Activated B cell treated with CpG ODN at 0.5 μM for 24 hours (primary cell): Measurements from ENCODE around the gene TTLL12. TPM values are rescaled to one million over a fixed set of nuclear protein-coding genes. Genes with fewer than 3 reads are reported as not detected.

ENCODE experiments used
- ATAC-seq: fragments of 200-7000 bp; cut with Tn5 transposase; one replicate; pipeline ENCODE4 v1.10.0; 2021; ENCODE audit warnings: low read depth, mild to moderate bottlenecking, moderate library complexity
- CTCF ChIA-PET: fragments of 350-600 bp; sonication (Branson Sonifier 250); formaldehyde crosslinking; loops from one replicate; lab custom pipeline; 2021; ENCODE audit warnings: antibody characterized with exemption; lab: Charles Lee
- POLR2A ChIA-PET: fragments of 350-600 bp; sonication (Branson Sonifier 250); formaldehyde crosslinking; loops from one replicate; lab custom pipeline; 2021; ENCODE audit warnings: antibody characterized with exemption; lab: Charles Lee
- DNase-seq: peaks from one replicate; pipeline ENCODE4 v3.0.0; 2022
- H3K27ac Mint-ChIP-seq: one replicate; pipeline ENCODE4 v1.8.0; 2020; ENCODE audit warnings: mixed read lengths
- H3K27me3 Mint-ChIP-seq: one replicate; pipeline ENCODE4 v1.8.0; 2021; ENCODE audit warnings: mixed read lengths
- H3K36me3 Mint-ChIP-seq: one replicate; pipeline ENCODE4 v1.8.0; 2021; ENCODE audit warnings: low read depth, mixed read lengths
- H3K4me1 Mint-ChIP-seq: one replicate; pipeline ENCODE4 v1.8.0; 2021; ENCODE audit warnings: mixed read lengths
- H3K4me3 Mint-ChIP-seq: one replicate; pipeline ENCODE4 v1.8.0; 2020; ENCODE audit warnings: mild to moderate bottlenecking, mixed read lengths
- H3K9me3 Mint-ChIP-seq: one replicate; pipeline ENCODE4 v1.8.0; 2020; ENCODE audit warnings: mixed read lengths
- intact Hi-C: fragments of 100-400 bp; cut with micrococcal nuclease; formaldehyde crosslinking; loops from one replicate; pipeline ENCODE4 v1.15.1; 2024
- total RNA-seq: library from RNA; stranded (reverse); gene quantifications from 2 replicates; pipeline ENCODE4 v1.2.3, GENCODE V29; 2022
- TF ChIP-seq, protein P1 (sequence below): fragments of 200-600 bp; IDR thresholded peaks from one replicate; pipeline ENCODE4 v1.8.0; 2022; ENCODE audit warnings: antibody characterized with exemption, mild to moderate bottlenecking

Gene TTLL12
- total RNA-seq, 1 donor from 2014 or later = 31.5 TPM

DNA sequence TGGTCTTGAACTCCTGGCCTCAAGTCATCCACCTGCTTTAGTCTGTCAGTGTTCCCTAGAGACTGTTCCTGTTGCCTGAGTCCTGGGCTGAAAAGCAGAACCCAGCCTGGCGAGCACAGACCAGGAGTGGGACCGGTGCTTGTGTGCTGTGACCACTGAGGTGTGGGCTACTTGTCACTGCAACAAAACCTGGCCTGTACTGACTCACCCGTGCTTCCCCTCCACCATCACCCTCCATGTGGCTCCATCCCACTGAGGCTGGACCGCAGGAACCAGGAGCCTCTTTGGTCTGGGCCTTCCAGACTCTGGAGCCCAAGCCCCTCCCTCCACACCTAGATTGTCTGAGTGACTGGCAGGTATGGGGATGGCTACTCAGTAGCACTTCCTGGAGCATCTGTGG, 52.4 kb downstream of the TTLL12 start:
- H3K4me1 Mint-ChIP-seq = peaks cover 8% of the 10 kb centered on the region
- intact Hi-C loops = no loop called here
- H3K27me3 Mint-ChIP-seq = no peaks in the 10 kb centered on the region
- no peak for DNase-seq
- peaks cover 69% of the 10 kb centered on the region for H3K36me3 Mint-ChIP-seq
- ATAC-seq = no peak
- no peak overlapping the region for H3K4me3 Mint-ChIP-seq
- TF ChIP-seq, protein P1, sequence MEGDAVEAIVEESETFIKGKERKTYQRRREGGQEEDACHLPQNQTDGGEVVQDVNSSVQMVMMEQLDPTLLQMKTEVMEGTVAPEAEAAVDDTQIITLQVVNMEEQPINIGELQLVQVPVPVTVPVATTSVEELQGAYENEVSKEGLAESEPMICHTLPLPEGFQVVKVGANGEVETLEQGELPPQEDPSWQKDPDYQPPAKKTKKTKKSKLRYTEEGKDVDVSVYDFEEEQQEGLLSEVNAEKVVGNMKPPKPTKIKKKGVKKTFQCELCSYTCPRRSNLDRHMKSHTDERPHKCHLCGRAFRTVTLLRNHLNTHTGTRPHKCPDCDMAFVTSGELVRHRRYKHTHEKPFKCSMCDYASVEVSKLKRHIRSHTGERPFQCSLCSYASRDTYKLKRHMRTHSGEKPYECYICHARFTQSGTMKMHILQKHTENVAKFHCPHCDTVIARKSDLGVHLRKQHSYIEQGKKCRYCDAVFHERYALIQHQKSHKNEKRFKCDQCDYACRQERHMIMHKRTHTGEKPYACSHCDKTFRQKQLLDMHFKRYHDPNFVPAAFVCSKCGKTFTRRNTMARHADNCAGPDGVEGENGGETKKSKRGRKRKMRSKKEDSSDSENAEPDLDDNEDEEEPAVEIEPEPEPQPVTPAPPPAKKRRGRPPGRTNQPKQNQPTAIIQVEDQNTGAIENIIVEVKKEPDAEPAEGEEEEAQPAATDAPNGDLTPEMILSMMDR = no peak
- no peak overlapping the region for H3K27ac Mint-ChIP-seq
- H3K9me3 Mint-ChIP-seq = no peaks in the 10 kb centered on the region
- CTCF ChIA-PET = no interaction called here
- POLR2A ChIA-PET = interaction anchor here (0.7 kb wide), 1 partner anchor 302 kb away, joined by 7 read pairs; no protein-coding TSS in a partner anchor

DNA sequence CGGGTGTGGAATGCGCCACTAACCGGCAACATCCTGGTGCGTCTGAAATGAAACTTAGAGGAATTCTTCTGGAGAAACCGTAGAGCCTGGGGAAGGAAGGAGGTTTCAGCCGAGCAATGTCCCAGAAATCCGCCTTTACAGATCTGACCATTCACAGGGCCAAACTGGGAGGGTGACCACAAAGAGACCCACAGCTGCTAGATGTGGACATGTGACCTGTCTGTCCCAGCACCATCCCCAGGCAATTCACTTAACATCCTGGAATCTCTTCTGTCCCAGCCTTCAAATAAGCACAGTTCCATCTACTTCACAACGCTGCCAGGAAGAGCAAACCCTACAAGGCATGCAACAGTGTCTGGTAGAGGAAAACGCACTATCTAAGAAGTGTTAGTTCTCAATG, 53.5 kb downstream of the TTLL12 start:
- no peak overlapping the region for H3K27ac Mint-ChIP-seq

DNA sequence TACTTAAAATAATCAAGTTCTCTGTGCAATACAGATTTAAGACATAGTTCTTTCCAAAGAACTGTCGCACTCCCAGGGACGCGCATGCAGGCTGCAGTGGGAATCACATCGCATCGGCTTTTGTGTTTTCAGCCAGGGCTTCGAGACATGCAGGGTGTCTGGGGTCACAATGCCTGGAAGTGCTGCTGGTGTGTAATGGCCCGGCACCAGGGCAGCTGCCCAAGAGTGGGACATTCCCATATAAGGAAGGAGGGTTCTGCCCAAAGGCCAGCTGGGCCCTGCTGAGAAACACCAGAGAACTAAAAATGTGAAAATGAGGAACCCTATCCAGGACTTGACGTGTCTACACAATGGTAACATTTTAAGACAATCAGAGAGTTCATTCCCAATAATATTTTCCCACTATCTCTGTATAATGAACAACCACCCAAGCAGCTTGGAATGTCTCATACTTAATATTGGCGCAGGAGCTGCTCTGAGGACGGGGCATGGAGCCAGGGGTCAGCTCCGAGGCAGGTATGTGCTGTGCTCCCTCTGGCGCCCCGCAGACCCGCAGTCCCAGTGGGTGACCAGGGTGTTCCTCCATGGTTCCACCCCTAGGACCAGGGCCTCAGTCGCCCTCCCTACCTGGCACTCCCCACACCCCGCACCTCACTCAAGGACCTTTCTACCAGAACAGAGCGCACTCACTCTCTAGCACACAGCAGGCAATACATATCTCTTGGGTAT, 55.0 kb downstream of the TTLL12 start:
- Mint-ChIP-seq H3K27ac (no peak overlapping the region), H3K4me1 (peaks cover 22% of the 10 kb centered on the region), H3K36me3 (peaks cover 47% of the 10 kb centered on the region), H3K4me3 (no peak overlapping the region), H3K27me3 (peaks cover 5% of the 10 kb centered on the region), H3K9me3 (no peaks in the 10 kb centered on the region)
- ATAC-seq (no peak), DNase-seq (no peak)
- intact Hi-C loops = no loop called here
- TF ChIP-seq, protein P1 = no peak
- POLR2A ChIA-PET = interaction anchor here (0.6 kb wide), 1 partner anchor 295 kb away, joined by 3 read pairs; no protein-coding TSS in a partner anchor
- CTCF ChIA-PET = no interaction called here

More for the DNA sequence above, 53.5 kb downstream of the TTLL12 start:
- intact Hi-C loops = no loop called here
- TF ChIP-seq, protein P1 = no peak
- Mint-ChIP-seq H3K9me3 (no peaks in the 10 kb centered on the region), H3K36me3 (peaks cover 60% of the 10 kb centered on the region), H3K4me1 (peaks cover 18% of the 10 kb centered on the region), H3K4me3 (no peak overlapping the region), H3K27me3 (peaks cover 2% of the 10 kb centered on the region)
- DNase-seq = no peak
- no peak for ATAC-seq
- ChIA-PET CTCF (no interaction called here), POLR2A (interaction anchor here (0.7 kb wide), 1 partner anchor 470 kb away, joined by 5 read pairs; no protein-coding TSS in a partner anchor)

DNA sequence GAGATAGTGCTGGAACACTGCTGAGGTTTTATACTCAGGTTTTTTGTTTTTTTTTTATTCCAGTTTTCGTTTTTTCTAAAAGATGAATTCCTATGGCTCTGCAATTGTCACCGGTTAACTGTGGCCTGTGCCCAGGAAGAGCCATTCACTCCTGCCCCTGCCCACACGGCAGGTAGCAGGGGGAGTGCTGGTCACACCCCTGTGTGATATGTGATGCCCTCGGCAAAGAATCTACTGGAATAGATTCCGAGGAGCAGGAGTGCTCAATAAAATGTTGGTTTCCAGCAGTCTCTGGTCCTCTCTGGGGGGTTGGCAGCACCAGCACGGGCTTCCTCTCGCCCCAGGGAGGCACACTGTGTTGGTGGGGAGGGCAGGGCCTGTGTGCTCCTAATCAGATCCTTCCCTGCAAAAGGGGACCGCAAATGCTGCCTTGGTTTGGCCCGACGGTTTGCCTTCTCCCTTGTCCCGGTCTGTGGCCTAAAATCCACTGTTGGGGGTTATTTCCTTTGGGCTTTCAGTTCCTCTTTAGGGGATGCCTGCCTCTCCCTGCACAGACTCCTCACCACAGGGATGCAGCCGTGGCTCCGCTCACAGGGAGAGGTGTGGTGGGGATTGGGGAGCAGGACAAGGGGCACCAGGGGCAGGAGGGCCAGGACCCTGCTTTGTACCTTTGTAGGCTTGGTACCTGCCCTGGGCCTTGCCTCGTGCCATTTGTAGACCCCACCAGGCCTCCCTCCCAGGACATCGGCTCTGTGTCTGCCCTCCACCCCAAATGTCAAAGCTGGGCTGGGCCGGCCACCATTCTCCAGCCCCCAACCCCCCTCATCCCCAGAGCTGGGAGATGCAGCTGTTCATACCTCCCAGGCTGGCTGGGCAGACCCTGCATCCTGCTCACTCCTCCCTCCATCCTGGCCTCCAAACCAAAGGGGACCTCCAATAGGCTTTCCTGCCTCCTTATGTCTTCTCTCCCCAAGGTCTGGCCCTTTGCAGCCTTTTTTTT, 57.2 kb downstream of the TTLL12 start:
- DNase-seq = no peak

More for the DNA sequence above, 57.2 kb downstream of the TTLL12 start:
- intact Hi-C loops = no loop called here
- ATAC-seq = no peak
- peaks cover 18% of the 10 kb centered on the region for H3K4me1 Mint-ChIP-seq
- no peak overlapping the region for H3K27ac Mint-ChIP-seq
- CTCF ChIA-PET = no interaction called here
- no peaks in the 10 kb centered on the region for H3K9me3 Mint-ChIP-seq
- POLR2A ChIA-PET = interaction anchor here (0.6 to 0.7 kb wide), 2 partner anchors 17 to 1065 kb away, joined by 5 to 15 read pairs; no protein-coding TSS in a partner anchor
- peaks cover 5% of the 10 kb centered on the region for H3K27me3 Mint-ChIP-seq
- TF ChIP-seq, protein P1 = no peak
- peaks cover 32% of the 10 kb centered on the region for H3K36me3 Mint-ChIP-seq
- H3K4me3 Mint-ChIP-seq = no peak overlapping the region
